BE2C (cell line): ENCODE data around the gene ABHD13. TPM values are rescaled to one million over a fixed set of nuclear protein-coding genes. Genes with fewer than 3 reads are reported as not detected.

Source experiments
- DNase-seq: peaks from one replicate; pipeline ENCODE4 v3.0.0-alpha.2; 2020
- H3K27me3 ChIP-seq: fragments of 250-450 bp; sonication (Bioruptor Pico); 2 replicates; pipeline ENCODE4 v1.5.1; 2020; ENCODE audit warnings: mild to moderate bottlenecking
- H3K36me3 ChIP-seq: fragments of 250-450 bp; sonication (Bioruptor Pico); 2 replicates; pipeline ENCODE4 v1.5.1; 2020; ENCODE audit warnings: mild to moderate bottlenecking
- H3K4me1 ChIP-seq: fragments of 250-450 bp; sonication (Bioruptor Pico); 2 replicates; pipeline ENCODE4 v1.5.1; 2020
- H3K4me3 ChIP-seq: 2 replicates; pipeline ENCODE4 v1.5.1; 2011; ENCODE audit warnings: low read depth, low read length
- H3K9me3 ChIP-seq: fragments of 250-450 bp; sonication (Bioruptor Pico); 2 replicates; pipeline ENCODE4 v1.5.1; 2020
- polyA plus RNA-seq: library from polyadenylated mRNA; unstranded; fragments of >200 nt; gene quantifications from one replicate; pipeline ENCODE4 v1.2.1, GENCODE V29; 2012; ENCODE audit warnings: low read depth, missing spikeins; ENCODE audit not compliant: insufficient read length, insufficient read depth
- TF ChIP-seq, protein P1 (sequence below): IDR thresholded peaks from 2 replicates; pipeline ENCODE4 v1.5.1; 2012; ENCODE audit warnings: mild to moderate bottlenecking, low read depth, low read length

Gene ABHD13
- polyA plus RNA-seq: 8.8 TPM

DNA sequence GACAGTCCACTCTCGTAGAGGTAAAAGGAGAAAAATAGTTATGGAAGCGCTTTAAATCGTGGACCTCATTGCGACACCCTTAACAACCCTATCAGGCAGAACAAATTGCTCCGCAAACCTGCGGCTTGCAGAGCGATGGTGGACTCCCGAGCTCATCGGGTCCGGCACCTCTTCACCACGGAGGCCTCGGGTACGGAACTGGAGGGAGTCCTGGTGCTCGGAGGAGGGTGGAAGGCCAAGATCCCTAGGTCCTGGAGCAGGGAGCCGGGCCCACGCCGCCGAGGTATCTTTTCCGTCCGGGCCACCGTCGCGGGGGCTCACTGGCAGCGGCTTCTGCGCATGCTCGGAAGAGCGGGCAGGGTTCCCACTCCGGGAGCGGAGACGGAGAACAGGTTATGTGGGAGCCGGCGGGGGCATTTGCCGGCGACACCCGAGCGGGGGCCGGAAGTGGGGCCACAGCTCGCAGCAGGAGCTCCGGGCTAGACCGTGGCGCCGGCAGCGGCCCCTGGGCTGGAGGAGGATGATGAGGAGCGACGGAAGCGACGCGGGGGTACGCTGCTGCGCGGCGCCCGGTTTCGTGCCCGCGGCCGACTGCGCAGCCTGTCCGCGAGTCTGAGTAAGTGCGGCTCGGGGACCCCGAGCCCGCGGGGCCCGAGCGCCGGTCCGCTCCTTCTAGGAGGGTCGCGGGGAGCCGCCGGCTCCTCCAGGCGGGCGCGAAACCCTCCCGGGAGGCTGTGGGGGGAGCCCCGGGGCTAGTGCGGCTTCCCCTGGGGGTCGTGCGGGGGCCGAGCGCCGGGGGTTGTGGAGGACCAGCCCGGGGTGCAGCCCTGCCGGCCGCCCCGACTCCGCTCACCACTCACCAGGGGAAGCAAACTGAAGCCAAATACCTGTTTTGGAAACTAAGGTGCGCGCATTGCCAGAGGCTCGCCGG, at the start of gene ABHD13:
Gene ABHD13 (plus strand): TSS at position 349 of the 931 bp plus-strand sequence. CDS start 10,827 bp downstream, outside the sequence.
- TF ChIP-seq, protein P1, sequence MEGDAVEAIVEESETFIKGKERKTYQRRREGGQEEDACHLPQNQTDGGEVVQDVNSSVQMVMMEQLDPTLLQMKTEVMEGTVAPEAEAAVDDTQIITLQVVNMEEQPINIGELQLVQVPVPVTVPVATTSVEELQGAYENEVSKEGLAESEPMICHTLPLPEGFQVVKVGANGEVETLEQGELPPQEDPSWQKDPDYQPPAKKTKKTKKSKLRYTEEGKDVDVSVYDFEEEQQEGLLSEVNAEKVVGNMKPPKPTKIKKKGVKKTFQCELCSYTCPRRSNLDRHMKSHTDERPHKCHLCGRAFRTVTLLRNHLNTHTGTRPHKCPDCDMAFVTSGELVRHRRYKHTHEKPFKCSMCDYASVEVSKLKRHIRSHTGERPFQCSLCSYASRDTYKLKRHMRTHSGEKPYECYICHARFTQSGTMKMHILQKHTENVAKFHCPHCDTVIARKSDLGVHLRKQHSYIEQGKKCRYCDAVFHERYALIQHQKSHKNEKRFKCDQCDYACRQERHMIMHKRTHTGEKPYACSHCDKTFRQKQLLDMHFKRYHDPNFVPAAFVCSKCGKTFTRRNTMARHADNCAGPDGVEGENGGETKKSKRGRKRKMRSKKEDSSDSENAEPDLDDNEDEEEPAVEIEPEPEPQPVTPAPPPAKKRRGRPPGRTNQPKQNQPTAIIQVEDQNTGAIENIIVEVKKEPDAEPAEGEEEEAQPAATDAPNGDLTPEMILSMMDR: no peak
- H3K36me3 ChIP-seq: no peaks in the 10 kb centered on the region
- no peaks in the 10 kb centered on the region for H3K9me3 ChIP-seq
- peak within 1 kb of the TSS; percentile 92 for H3K4me3 ChIP-seq
- H3K27me3 ChIP-seq: no peaks in the 10 kb centered on the region
- H3K4me1 ChIP-seq: peaks cover 5% of the 10 kb centered on the region; the same call in 1 of the 2 replicates
- peak; percentile 96 for DNase-seq

DNA sequence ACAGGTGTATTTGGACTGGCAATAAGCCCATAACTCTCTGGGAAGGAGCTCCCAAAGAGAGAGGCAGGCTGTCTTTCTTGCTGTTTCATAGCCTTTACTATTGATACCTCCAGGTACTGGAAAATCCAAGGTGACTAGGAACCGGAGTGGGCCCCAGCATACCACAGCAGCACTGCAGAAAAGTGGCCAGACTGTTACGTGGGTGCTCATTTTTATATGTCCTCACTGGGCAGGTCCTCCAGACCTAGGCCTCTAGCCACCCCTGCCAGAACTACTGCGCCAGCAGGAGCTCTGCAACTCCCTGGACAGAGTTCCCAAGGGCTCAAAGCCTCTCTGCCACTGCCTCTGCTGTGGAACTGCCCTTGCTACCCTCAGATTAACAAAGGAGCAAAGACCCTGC, 49.3 kb upstream of the ABHD13 start:
- no peaks in the 10 kb centered on the region for H3K36me3 ChIP-seq
- TF ChIP-seq, protein P1: no peak

DNA sequence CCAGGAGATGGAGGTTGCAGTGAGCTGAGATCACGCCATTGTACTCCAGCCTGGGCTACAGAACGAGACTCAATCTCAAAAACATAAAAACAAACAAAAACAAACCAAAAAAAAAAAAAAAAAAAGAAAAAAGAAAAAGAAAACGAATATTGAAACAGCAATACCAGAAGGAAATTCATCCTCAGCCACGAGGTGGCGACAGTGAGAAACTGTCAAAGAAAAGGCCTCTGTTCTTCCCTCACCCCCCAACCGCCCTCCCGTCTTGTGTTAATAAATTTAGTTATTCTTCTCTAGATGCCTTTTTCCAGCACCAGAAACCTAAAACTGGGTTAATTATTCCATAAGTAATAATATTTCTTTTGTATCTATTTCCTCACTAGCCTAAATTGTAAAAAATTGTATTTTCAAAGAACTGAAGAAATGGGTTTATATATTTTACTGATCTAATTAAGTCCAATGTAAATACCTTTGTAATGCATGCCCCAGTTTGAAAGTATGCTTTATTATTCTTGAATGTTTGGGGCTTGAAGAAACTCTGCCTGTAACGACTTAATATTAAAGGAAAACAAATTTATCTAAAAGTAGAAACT, 41.4 kb upstream of the ABHD13 start:
- no peaks in the 10 kb centered on the region for H3K36me3 ChIP-seq
- peak; percentile 60 for DNase-seq
- TF ChIP-seq, protein P1: peak; percentile 66
- H3K9me3 ChIP-seq: no peaks in the 10 kb centered on the region; the same call in none of the 2 replicates
- H3K4me3 ChIP-seq: no peak overlapping the region
- no peaks in the 10 kb centered on the region for H3K27me3 ChIP-seq
- H3K4me1 ChIP-seq: no peaks in the 10 kb centered on the region

More for the DNA sequence above, 49.3 kb upstream of the ABHD13 start:
- Histone ChIP-seq H3K9me3 (no peaks in the 10 kb centered on the region; the same call in 1 of the 2 replicates), H3K27me3 (0 out of 2 replicates have a peak, but pooled peaks cover 3% of the 10 kb centered on the region), H3K4me1 (no peaks in the 10 kb centered on the region), H3K4me3 (no peak overlapping the region)
- no peak for DNase-seq

DNA sequence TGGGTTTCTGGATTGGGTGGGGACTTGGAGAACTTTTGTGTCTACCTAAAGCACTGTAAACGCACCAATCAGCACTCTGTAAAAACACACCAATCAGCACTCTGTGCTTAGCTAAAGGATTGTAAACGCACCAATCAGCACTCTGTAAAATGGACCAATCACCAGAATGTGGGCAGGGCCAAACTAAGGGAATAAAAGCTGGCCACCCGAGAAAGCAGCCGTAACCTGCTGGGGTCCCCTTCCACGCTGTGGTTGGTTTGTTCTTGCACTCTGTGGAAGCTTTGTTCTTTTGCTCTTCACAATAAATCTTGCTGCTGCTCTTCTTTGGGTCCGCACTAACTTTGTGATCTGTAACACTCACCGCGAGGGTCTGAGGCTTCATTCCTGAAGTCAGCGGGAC, 40.1 kb upstream of the ABHD13 start:
- H3K36me3 ChIP-seq: no peaks in the 10 kb centered on the region
- TF ChIP-seq, protein P1: no peak

DNA sequence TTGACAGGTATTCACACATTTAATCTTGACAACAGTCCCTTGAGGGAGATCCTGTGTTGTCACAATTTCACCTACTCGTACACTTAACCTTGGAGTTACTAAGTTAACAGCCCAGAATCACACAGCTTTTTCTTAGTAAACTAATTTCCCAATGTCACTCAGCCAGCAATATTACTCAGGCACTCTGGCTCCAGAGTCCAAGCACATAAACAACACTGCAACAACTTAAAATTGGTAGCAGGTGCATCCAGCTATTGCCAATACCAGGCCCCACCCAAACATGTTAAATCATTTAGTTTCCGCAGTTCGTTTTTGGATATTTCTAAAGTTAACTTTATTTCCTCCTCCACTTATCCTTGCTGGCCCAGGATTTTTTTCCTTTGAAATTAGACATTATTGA, 35.5 kb upstream of the ABHD13 start:
- TF ChIP-seq, protein P1: no peak
- Histone ChIP-seq H3K27me3 (no peaks in the 10 kb centered on the region), H3K9me3 (no peaks in the 10 kb centered on the region), H3K4me1 (no peaks in the 10 kb centered on the region), H3K36me3 (no peaks in the 10 kb centered on the region), H3K4me3 (no peak overlapping the region)
- no peak for DNase-seq

More for the DNA sequence above, 40.1 kb upstream of the ABHD13 start:
- H3K9me3 ChIP-seq: no peaks in the 10 kb centered on the region; the same call in 1 of the 2 replicates
- no peak overlapping the region for H3K4me3 ChIP-seq
- no peaks in the 10 kb centered on the region for H3K27me3 ChIP-seq
- H3K4me1 ChIP-seq: no peaks in the 10 kb centered on the region
- no peak for DNase-seq
